ENCODE data around the gene SNRK. TPM values are rescaled to one million over a fixed set of nuclear protein-coding genes. Genes with fewer than 3 reads are reported as not detected.

SNRK gene
- total and polyA plus RNA-seq, 5 experiments from 2014 or later: 71.1 to 225 (median 97.5) TPM

GRCh38 chr3:43372809-43373559 is 86.6 kb downstream of the SNRK start:
- H3K4me3 Mint-ChIP-seq: no peak overlapping the region
- DNase-seq: no peak
- H3K27me3 Mint-ChIP-seq: no peaks in the 10 kb centered on the region
- peaks cover 15 to 47% (median 36%) of the 10 kb centered on the region in 4 donors for H3K4me1 Mint-ChIP-seq
- POLR2A ChIA-PET: interaction anchor here (0.7 to 1.9 kb wide), 4 partner anchors 19 to 149 kb away, joined by 3 to 4 read pairs (median 4); no protein-coding TSS in a partner anchor
- peak overlapping the region in 7 of 10 donors; percentile 21 to 93 (median 50) for H3K27ac Mint-ChIP-seq
- no peaks in the 10 kb centered on the region for H3K9me3 Mint-ChIP-seq
- no peak for ATAC-seq
- H3K36me3 Mint-ChIP-seq: no peaks in the 10 kb centered on the region

DNA sequence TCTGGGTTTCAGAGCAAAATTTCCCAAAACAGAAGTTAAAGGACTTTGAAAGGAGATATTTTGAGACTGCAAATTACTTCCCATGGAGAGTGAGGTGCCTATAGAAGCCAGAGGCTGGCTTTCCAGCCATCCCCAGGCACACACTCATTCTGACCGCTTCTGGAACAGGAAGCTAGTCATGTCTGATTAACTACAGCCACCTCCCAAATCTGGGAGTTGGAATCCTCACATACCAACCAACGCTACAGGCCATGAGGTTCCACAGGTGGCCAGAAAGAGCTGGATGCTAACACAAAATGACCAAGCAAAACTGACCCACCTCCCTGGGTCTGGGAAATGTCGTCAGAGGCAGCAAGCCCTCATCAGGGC is 87.2 kb downstream of the SNRK start:
- DNase-seq: no peak
- POLR2A ChIA-PET: interaction anchor here (0.7 to 1.9 kb wide), 4 partner anchors 19 to 150 kb away, joined by 3 to 4 read pairs (median 4); no protein-coding TSS in a partner anchor
- Mint-ChIP-seq H3K27me3 (no peaks in the 10 kb centered on the region), H3K4me3 (no peak overlapping the region), H3K27ac (peak overlapping the region in 1 of 10 donors; percentile 50), H3K36me3 (no peaks in the 10 kb centered on the region), H3K9me3 (no peaks in the 10 kb centered on the region), H3K4me1 (peaks cover 17 to 53% (median 39%) of the 10 kb centered on the region in 4 donors)
- no peak for ATAC-seq

- DNase-seq (peak; percentile 48 to 86 (median 72)), ATAC-seq (peak; percentile 97 to 98)
- Mint-ChIP-seq H3K27ac (peak overlapping the region; percentile 70 to 91 (median 82)), H3K9me3 (peaks cover 0 to 2% (median 0%) of the 10 kb centered on the region in 9 donors), H3K4me1 (peaks cover 18 to 37% (median 25%) of the 10 kb centered on the region in 4 donors), H3K27me3 (no peaks in the 10 kb centered on the region), H3K36me3 (no peaks in the 10 kb centered on the region), H3K4me3 (peak overlapping the region in 3 of 10 donors; percentile 24 to 29 (median 26))
- POLR2A ChIA-PET: interaction anchor here (1.0 to 3.9 kb wide), 8 partner anchors 11 to 216 kb away, joined by 3 to 24 read pairs (median 7); partner anchors contain the start of gene SNRK
These were observed 92.0 kb downstream of the SNRK start for GRCh38 chr3:43378066-43378935.

DNA sequence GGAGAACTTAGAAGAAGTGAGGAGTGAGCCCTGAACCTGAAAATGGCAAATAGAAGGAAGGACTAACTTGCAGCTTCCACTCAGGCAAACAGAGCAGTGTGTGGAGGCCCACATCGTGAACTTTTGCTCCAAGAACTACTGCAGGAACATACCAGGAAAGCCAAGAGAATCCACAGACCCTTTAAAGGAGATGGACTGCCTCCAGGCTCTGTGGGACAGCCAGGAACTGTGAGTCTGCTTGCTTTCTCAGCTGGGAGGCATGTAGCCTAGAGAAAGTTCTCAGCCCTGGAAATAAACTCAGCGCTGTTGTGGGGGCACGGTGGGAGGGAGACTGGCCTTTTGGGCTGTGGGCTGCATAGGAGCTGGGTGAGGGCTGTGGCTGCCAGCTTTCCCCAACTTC is 93.0 kb downstream of the SNRK start:
- Mint-ChIP-seq H3K4me3 (no peak overlapping the region), H3K36me3 (no peaks in the 10 kb centered on the region), H3K9me3 (peaks cover 0 to 2% (median 0%) of the 10 kb centered on the region in 9 donors), H3K27me3 (no peaks in the 10 kb centered on the region), H3K4me1 (peaks cover 17 to 30% (median 23%) of the 10 kb centered on the region in 4 donors), H3K27ac (peak overlapping the region in 5 of 10 donors; percentile 37 to 80 (median 70))
- ATAC-seq (no peak), DNase-seq (no peak)
- POLR2A ChIA-PET: interaction anchor here (1.5 to 3.9 kb wide), 4 partner anchors 10 to 93 kb away, joined by 3 to 24 read pairs (median 13); partner anchors contain the start of gene SNRK

GRCh38 chr3:43388175-43388574 is 101.8 kb downstream of the SNRK start:
- no peak for DNase-seq
- H3K27ac Mint-ChIP-seq: peak overlapping the region in 9 of 10 donors; percentile 57 to 98 (median 92)
- ATAC-seq: no peak
- H3K4me1 Mint-ChIP-seq: peaks cover 31 to 77% (median 56%) of the 10 kb centered on the region in 4 donors
- H3K36me3 Mint-ChIP-seq: peaks cover 0 to 4% (median 0%) of the 10 kb centered on the region in 3 donors
- H3K4me3 Mint-ChIP-seq: peak overlapping the region in 2 of 10 donors; percentile 65 to 84
- POLR2A ChIA-PET: interaction anchor here (1.4 to 2.9 kb wide), 5 partner anchors 9 to 114 kb away, joined by 5 to 24 read pairs (median 13); no protein-coding TSS in a partner anchor
- no peaks in the 10 kb centered on the region for H3K27me3 Mint-ChIP-seq
- peaks cover 0 to 8% (median 2%) of the 10 kb centered on the region in 9 donors for H3K9me3 Mint-ChIP-seq

DNA sequence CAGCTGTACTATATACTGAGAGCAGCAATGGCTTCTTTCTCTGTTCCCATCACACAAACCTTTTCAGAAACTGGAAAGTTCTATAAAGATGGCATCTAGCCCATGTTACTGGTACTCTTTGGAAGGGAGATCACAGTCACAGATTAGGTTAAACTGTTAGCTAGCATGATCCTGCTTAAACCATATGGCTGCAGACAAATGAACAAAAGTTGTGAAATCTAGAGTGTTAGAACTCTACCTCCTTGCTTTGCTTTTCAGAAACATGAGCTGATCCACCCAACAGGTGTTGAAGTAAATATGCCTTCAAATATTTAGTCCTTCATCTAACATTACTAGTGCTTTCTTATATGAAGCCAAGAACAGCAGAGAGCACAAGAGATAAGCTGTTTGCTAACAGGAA is 102.6 kb downstream of the SNRK start:
- Mint-ChIP-seq H3K4me1 (peaks cover 38 to 85% (median 61%) of the 10 kb centered on the region in 4 donors), H3K4me3 (peak overlapping the region in 8 of 10 donors; percentile 12 to 84 (median 66)), H3K27ac (peak overlapping the region; percentile 88 to 98 (median 94)), H3K9me3 (peaks cover 0 to 14% (median 2%) of the 10 kb centered on the region in 9 donors), H3K36me3 (peaks cover 0 to 4% (median 0%) of the 10 kb centered on the region in 3 donors), H3K27me3 (no peaks in the 10 kb centered on the region)
- DNase-seq (peak in 1 of 10 donors; percentile 18), ATAC-seq (peak in 1 of 2 donors; percentile 6)
- POLR2A ChIA-PET: interaction anchor here (0.5 to 2.9 kb wide), 14 partner anchors 9 to 924 kb away, joined by 3 to 24 read pairs (median 4); partner anchors contain the start of gene SNRK

DNA sequence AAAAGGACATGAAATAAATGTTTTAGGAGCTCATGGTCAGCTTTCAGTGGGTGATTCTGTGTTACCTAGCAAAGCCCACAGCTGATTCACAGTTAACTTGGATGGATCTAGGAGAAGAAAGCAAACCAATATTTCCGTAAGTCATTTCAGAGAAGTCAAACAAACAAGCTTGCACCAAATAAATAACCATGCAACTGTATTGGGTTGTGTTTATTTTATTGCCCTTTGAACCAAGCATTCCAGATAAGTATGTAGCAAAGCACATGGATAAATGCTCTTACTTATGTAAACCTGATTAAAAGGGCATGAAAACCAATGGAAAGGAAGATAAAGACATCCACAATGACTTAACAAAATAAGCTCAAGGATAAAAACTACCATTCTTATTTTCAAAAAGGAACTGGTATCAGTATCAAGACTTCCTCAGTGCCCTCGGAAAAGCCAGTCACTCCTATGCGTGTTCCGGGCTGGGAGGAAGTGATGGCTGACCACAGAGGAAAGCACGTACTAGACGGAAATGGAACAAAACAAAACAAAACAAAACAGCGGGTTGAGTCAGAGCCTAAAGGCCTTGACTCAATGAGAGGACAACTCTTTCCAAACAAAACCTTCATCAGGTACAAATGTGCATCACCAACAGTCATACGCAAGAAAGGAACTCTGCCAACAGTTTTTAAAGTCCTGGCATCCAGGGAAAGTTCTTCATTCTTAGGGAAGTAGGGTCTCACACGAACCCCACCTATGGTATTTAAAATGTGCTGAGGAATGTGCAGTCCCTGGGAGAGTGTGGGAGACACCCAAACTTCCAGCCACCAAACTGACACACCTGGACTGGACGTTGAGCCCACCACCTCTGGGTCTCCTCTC is 103.3 kb downstream of the SNRK start:
- POLR2A ChIA-PET: interaction anchor here (1.0 to 2.9 kb wide), 14 partner anchors 10 to 227 kb away, joined by 3 to 24 read pairs (median 4); partner anchors contain the start of gene SNRK
- peaks cover 43 to 86% (median 67%) of the 10 kb centered on the region in 4 donors for H3K4me1 Mint-ChIP-seq
- DNase-seq (peak; percentile 33 to 88 (median 73)), ATAC-seq (peak; percentile 88 to 97)
- H3K27me3 Mint-ChIP-seq: no peaks in the 10 kb centered on the region
- H3K9me3 Mint-ChIP-seq: peaks cover 0 to 21% (median 1%) of the 10 kb centered on the region in 9 donors
- H3K27ac Mint-ChIP-seq: peak overlapping the region; percentile 88 to 98 (median 94)
- H3K36me3 Mint-ChIP-seq: peaks cover 0 to 4% (median 0%) of the 10 kb centered on the region in 3 donors
- H3K4me3 Mint-ChIP-seq: peak overlapping the region; percentile 12 to 84 (median 72)

DNA sequence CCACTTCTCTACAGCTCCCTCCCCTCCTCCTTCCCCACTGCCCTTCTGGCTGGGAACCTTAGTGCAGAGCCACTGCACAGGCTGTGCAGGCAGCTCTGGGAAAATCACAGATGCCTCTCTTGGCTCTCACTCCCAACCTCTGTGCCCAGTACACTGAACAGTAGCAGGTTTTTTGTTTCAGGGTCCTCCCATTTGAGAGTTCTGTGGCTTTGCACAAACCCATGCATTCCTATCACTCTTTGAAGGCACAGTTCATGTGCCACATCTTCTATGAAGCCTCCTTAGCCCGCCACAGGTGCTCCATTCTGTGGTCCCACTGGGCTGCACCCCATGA is 103.9 kb downstream of the SNRK start:
- Mint-ChIP-seq H3K27ac (peak overlapping the region; percentile 88 to 98 (median 94)), H3K4me3 (peak overlapping the region; percentile 12 to 84 (median 72)), H3K4me1 (peaks cover 45 to 85% (median 67%) of the 10 kb centered on the region in 4 donors), H3K27me3 (no peaks in the 10 kb centered on the region), H3K9me3 (peaks cover 0 to 21% (median 0%) of the 10 kb centered on the region in 9 donors), H3K36me3 (no peaks in the 10 kb centered on the region)
- ATAC-seq: peak; percentile 15 to 24
- POLR2A ChIA-PET: interaction anchor here (1.1 to 2.9 kb wide), 5 partner anchors 11 to 92 kb away, joined by 3 to 24 read pairs (median 4); no protein-coding TSS in a partner anchor
- DNase-seq: peak in 1 of 10 donors; percentile 10

- H3K36me3 Mint-ChIP-seq: no peaks in the 10 kb centered on the region
- POLR2A ChIA-PET: interaction anchor here (1.3 to 2.0 kb wide), 3 partner anchors 14 to 87 kb away, joined by 3 to 5 read pairs (median 4); no protein-coding TSS in a partner anchor
- no peaks in the 10 kb centered on the region for H3K27me3 Mint-ChIP-seq
- H3K27ac Mint-ChIP-seq: peak overlapping the region; percentile 64 to 98 (median 90)
- peaks cover 38 to 76% (median 61%) of the 10 kb centered on the region in 4 donors for H3K4me1 Mint-ChIP-seq
- DNase-seq (no peak), ATAC-seq (no peak)
- H3K4me3 Mint-ChIP-seq: no peak overlapping the region
- H3K9me3 Mint-ChIP-seq: peaks cover 0 to 21% (median 0%) of the 10 kb centered on the region in 9 donors
These were observed 105.3 kb downstream of the SNRK start for GRCh38 chr3:43391621-43392020.

DNA sequence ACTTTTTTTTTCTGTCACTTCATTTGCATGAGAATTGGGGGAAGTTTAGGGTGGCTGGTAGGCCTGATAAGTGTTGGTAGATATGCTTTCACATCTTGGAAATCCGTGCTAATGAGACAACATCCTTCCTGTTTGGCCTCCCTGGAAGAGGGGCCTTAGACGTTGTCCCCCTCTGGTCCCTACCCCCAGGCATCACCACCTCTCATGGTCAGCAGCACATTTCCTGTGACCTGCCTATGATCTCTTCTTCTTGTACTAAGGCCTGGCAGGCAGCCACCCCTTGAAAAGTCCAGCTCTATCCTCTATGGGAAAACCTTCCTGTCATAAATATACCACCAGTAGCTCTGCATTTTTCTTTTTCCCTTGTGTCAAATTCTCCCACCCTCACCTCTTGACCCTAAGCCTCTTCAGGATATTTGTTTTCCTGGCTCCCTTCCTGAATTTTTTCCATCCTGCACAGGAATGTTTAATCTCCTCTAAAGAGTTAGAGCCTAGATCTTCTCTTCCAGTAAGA is 107.8 kb downstream of the SNRK start:
- no peaks in the 10 kb centered on the region for H3K36me3 Mint-ChIP-seq
- ATAC-seq (no peak), DNase-seq (no peak)
- peaks cover 25 to 52% (median 40%) of the 10 kb centered on the region in 4 donors for H3K4me1 Mint-ChIP-seq
- peaks cover 0 to 21% (median 0%) of the 10 kb centered on the region in 9 donors for H3K9me3 Mint-ChIP-seq
- H3K4me3 Mint-ChIP-seq: peak overlapping the region in 1 of 10 donors; percentile 3
- H3K27ac Mint-ChIP-seq: peak overlapping the region in 9 of 10 donors; percentile 6 to 95 (median 61)
- POLR2A ChIA-PET: no interaction called here
- H3K27me3 Mint-ChIP-seq: no peaks in the 10 kb centered on the region

DNA sequence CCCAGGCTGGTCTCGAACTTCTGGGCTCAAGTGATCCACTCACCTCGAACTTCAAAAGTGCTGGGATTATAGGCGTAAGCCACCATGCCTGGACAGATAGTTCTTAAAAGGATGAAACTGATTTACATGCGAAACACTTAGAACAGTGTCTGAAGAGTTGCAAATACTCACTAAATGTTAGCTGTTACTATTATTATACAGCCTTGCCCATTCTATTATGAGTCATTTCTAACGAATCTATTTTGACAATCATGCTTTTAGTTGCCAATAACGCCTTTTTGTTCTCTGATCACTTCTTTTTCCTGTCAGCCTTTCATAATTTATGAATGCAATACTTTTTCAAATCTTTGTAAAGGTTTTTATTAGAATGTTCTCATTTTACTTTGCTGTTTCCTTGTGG is 112.7 kb downstream of the SNRK start:
- no peaks in the 10 kb centered on the region for H3K27me3 Mint-ChIP-seq
- H3K4me3 Mint-ChIP-seq: no peak overlapping the region
- ATAC-seq (no peak), DNase-seq (no peak)
- POLR2A ChIA-PET: no interaction called here
- H3K9me3 Mint-ChIP-seq: peaks cover 0 to 5% (median 0%) of the 10 kb centered on the region in 9 donors
- H3K4me1 Mint-ChIP-seq: peaks cover 5 to 14% (median 6%) of the 10 kb centered on the region in 4 donors
- H3K36me3 Mint-ChIP-seq: peaks cover 0 to 3% (median 0%) of the 10 kb centered on the region in 3 donors
- H3K27ac Mint-ChIP-seq: peak overlapping the region in 1 of 10 donors; percentile 52

All from naive thymus-derived CD8-positive, alpha-beta T cell (primary cell).